ENCODE measurements around the gene TMEM132C.

DNA sequence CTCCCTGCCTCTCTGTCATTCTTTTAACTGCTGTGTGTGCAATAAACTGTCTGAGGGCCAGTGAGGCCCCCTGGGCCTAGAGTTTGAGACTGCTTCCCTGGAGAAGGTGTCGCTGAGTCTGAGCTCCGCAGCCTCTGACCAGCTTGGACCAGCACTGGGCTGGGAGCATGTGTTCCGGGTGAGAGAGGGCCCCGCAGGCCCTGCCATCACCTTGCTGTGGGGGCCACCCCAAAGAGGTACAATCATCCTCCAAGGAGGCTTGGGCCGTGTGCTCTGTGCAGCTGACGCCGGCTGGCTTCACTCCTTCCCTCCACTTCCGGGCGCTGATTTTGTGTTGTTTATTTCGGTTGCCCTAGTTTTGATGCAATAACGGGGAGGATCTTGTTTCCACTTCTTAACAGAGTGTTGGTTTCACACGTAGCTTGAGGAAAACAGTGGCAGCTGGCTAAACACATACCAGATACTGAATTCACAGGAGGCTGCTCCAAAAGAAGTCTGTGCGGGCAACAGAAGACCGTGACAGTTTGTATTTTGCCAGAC lies 121.6 kb downstream of the TMEM132C start:
- TF ChIP-seq, protein P1, sequence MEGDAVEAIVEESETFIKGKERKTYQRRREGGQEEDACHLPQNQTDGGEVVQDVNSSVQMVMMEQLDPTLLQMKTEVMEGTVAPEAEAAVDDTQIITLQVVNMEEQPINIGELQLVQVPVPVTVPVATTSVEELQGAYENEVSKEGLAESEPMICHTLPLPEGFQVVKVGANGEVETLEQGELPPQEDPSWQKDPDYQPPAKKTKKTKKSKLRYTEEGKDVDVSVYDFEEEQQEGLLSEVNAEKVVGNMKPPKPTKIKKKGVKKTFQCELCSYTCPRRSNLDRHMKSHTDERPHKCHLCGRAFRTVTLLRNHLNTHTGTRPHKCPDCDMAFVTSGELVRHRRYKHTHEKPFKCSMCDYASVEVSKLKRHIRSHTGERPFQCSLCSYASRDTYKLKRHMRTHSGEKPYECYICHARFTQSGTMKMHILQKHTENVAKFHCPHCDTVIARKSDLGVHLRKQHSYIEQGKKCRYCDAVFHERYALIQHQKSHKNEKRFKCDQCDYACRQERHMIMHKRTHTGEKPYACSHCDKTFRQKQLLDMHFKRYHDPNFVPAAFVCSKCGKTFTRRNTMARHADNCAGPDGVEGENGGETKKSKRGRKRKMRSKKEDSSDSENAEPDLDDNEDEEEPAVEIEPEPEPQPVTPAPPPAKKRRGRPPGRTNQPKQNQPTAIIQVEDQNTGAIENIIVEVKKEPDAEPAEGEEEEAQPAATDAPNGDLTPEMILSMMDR (CRISPR knock-in tag; IDR thresholded peaks at IDR 0.05), result no peak
- TF ChIP-seq, protein P2, sequence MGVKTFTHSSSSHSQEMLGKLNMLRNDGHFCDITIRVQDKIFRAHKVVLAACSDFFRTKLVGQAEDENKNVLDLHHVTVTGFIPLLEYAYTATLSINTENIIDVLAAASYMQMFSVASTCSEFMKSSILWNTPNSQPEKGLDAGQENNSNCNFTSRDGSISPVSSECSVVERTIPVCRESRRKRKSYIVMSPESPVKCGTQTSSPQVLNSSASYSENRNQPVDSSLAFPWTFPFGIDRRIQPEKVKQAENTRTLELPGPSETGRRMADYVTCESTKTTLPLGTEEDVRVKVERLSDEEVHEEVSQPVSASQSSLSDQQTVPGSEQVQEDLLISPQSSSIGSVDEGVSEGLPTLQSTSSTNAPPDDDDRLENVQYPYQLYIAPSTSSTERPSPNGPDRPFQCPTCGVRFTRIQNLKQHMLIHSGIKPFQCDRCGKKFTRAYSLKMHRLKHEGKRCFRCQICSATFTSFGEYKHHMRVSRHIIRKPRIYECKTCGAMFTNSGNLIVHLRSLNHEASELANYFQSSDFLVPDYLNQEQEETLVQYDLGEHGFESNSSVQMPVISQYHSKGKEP (CRISPR knock-in tag; IDR thresholded peaks at IDR 0.05), result no peak
- TF ChIP-seq NFYB (CRISPR knock-in tag; IDR thresholded peaks at IDR 0.05) (no peak), RNF2 (conservative IDR thresholded peaks at IDR 0.05; ENCODE audit: low read depth) (no peak), TCF7L2 (IDR thresholded peaks at IDR 0.05; ENCODE audit: low read depth, low read length) (no peak), ATF1 (CRISPR knock-in tag; IDR thresholded peaks at IDR 0.05) (no peak), EZH2 (conservative IDR thresholded peaks at IDR 0.05; ENCODE audit: low read depth, low read length) (no peak)
- TF ChIP-seq, protein P3, sequence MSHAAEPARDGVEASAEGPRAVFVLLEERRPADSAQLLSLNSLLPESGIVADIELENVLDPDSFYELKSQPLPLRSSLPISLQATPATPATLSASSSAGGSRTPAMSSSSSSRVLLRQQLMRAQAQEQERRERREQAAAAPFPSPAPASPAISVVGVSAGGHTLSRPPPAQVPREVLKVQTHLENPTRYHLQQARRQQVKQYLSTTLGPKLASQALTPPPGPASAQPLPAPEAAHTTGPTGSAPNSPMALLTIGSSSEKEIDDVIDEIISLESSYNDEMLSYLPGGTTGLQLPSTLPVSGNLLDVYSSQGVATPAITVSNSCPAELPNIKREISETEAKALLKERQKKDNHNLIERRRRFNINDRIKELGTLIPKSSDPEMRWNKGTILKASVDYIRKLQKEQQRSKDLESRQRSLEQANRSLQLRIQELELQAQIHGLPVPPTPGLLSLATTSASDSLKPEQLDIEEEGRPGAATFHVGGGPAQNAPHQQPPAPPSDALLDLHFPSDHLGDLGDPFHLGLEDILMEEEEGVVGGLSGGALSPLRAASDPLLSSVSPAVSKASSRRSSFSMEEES (CRISPR knock-in tag; IDR thresholded peaks at IDR 0.05), result no peak
- TF ChIP-seq, protein P4, sequence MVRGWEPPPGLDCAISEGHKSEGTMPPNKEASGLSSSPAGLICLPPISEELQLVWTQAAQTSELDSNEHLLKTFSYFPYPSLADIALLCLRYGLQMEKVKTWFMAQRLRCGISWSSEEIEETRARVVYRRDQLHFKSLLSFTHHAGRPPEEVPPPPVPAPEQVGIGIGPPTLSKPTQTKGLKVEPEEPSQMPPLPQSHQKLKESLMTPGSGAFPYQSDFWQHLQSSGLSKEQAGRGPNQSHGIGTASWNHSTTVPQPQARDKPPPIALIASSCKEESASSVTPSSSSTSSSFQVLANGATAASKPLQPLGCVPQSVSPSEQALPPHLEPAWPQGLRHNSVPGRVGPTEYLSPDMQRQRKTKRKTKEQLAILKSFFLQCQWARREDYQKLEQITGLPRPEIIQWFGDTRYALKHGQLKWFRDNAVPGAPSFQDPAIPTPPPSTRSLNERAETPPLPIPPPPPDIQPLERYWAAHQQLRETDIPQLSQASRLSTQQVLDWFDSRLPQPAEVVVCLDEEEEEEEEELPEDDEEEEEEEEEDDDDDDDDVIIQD (CRISPR knock-in tag; IDR thresholded peaks at IDR 0.05; ENCODE audit: low read depth), result no peak
- TF ChIP-seq, protein P5, sequence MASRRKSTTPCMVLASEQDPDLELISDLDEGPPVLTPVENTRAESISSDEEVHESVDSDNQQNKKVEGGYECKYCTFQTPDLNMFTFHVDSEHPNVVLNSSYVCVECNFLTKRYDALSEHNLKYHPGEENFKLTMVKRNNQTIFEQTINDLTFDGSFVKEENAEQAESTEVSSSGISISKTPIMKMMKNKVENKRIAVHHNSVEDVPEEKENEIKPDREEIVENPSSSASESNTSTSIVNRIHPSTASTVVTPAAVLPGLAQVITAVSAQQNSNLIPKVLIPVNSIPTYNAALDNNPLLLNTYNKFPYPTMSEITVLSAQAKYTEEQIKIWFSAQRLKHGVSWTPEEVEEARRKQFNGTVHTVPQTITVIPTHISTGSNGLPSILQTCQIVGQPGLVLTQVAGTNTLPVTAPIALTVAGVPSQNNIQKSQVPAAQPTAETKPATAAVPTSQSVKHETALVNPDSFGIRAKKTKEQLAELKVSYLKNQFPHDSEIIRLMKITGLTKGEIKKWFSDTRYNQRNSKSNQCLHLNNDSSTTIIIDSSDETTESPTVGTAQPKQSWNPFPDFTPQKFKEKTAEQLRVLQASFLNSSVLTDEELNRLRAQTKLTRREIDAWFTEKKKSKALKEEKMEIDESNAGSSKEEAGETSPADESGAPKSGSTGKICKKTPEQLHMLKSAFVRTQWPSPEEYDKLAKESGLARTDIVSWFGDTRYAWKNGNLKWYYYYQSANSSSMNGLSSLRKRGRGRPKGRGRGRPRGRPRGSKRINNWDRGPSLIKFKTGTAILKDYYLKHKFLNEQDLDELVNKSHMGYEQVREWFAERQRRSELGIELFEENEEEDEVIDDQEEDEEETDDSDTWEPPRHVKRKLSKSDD (CRISPR knock-in tag; IDR thresholded peaks at IDR 0.05; ENCODE audit: low read depth), result no peak
- TF ChIP-seq, protein P6, sequence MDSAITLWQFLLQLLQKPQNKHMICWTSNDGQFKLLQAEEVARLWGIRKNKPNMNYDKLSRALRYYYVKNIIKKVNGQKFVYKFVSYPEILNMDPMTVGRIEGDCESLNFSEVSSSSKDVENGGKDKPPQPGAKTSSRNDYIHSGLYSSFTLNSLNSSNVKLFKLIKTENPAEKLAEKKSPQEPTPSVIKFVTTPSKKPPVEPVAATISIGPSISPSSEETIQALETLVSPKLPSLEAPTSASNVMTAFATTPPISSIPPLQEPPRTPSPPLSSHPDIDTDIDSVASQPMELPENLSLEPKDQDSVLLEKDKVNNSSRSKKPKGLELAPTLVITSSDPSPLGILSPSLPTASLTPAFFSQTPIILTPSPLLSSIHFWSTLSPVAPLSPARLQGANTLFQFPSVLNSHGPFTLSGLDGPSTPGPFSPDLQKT (CRISPR knock-in tag; IDR thresholded peaks at IDR 0.05; ENCODE audit: borderline replicate concordance), result no peak
- TF ChIP-seq, protein P7, sequence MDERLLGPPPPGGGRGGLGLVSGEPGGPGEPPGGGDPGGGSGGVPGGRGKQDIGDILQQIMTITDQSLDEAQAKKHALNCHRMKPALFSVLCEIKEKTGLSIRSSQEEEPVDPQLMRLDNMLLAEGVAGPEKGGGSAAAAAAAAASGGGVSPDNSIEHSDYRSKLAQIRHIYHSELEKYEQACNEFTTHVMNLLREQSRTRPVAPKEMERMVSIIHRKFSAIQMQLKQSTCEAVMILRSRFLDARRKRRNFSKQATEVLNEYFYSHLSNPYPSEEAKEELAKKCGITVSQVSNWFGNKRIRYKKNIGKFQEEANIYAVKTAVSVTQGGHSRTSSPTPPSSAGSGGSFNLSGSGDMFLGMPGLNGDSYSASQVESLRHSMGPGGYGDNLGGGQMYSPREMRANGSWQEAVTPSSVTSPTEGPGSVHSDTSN (CRISPR knock-in tag; IDR thresholded peaks at IDR 0.05), result no peak
- TF ChIP-seq, protein P8, sequence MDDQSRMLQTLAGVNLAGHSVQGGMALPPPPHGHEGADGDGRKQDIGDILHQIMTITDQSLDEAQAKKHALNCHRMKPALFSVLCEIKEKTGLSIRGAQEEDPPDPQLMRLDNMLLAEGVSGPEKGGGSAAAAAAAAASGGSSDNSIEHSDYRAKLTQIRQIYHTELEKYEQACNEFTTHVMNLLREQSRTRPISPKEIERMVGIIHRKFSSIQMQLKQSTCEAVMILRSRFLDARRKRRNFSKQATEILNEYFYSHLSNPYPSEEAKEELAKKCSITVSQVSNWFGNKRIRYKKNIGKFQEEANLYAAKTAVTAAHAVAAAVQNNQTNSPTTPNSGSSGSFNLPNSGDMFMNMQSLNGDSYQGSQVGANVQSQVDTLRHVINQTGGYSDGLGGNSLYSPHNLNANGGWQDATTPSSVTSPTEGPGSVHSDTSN (CRISPR knock-in tag; IDR thresholded peaks at IDR 0.05; ENCODE audit: borderline replicate concordance), result no peak
